GM12892 (cell line): ENCODE measurements around the gene IFT43.

Source experiments
- POLR2A ChIP-seq: IDR thresholded peaks from 2 replicates; pipeline ENCODE4 v1.6.1; 2011; ENCODE audit warnings: low read depth, low read length, control low read depth
- TAF1 ChIP-seq: IDR thresholded peaks from 2 replicates; pipeline ENCODE4 v1.6.1; 2011; ENCODE audit warnings: low read depth, mild to moderate bottlenecking, control low read depth, low read length, borderline replicate concordance

DNA sequence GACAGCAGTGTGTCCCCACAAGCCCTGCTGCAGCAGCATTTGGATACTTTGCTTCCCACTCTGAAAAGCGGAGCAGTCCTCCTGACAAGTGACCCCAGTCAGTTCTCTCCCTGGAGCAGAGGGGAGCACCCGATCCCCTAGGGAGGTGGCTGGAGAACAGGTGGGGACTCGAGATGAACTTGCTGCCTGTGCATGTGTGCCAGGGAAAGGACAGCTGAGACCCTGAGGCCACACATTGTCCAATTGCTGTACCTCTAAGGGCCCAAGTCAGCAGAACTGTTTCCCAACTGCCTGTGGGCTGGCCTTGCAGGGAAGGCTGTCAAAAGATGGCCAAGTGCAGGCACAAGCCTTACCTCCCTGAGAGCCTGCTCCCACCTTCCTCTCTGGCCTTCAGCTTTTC is 55.1 kb downstream of the IFT43 start:
- TF ChIP-seq POLR2A, result no peak
- no peak for TF ChIP-seq TAF1
